H9 (cell line): Measurements from ENCODE around the gene RIPPLY1. TPM values are rescaled to one million over a fixed set of nuclear protein-coding genes. Genes with fewer than 3 reads are reported as not detected.

Experiments
- DNase-seq: peaks from one replicate; pipeline ENCODE4 v3.0.0-alpha.2; 2017
- H2AFZ ChIP-seq: one replicate; pipeline ENCODE4 v1.6.1; 2013; ENCODE audit warnings: mild to moderate bottlenecking, low read length, control low read depth, moderate library complexity
- H2AK5ac ChIP-seq: 2 replicates; pipeline ENCODE4 v1.6.1; 2013; ENCODE audit warnings: low read length, control low read depth, mixed read lengths; ENCODE audit not compliant: insufficient read length
- H2BK120ac ChIP-seq: one replicate; pipeline ENCODE4 v1.6.1; 2013; ENCODE audit warnings: low read depth, mild to moderate bottlenecking, low read length, control low read depth, inconsistent platforms; ENCODE audit not compliant: poor library complexity, severe bottlenecking
- H2BK12ac ChIP-seq: 2 replicates; pipeline ENCODE4 v1.6.1; 2013; ENCODE audit warnings: low read length, control low read depth, mixed read lengths, low read depth; ENCODE audit not compliant: insufficient read length
- H2BK15ac ChIP-seq: 2 replicates; pipeline ENCODE4 v1.6.1; 2013; ENCODE audit warnings: low read depth, low read length, control low read depth
- H2BK20ac ChIP-seq: one replicate; pipeline ENCODE4 v1.6.1; 2013; ENCODE audit warnings: low read depth, mild to moderate bottlenecking, low read length, control low read depth, inconsistent platforms; ENCODE audit not compliant: poor library complexity, severe bottlenecking
- H2BK5ac ChIP-seq: 2 replicates; pipeline ENCODE4 v1.6.1; 2013; ENCODE audit warnings: low read length, control low read depth, mixed read lengths; ENCODE audit not compliant: insufficient read length
- H3K14ac ChIP-seq: 2 replicates; pipeline ENCODE4 v1.6.1; 2013; ENCODE audit warnings: low read length, control low read depth; ENCODE audit not compliant: insufficient read depth
- H3K18ac ChIP-seq: 2 replicates; pipeline ENCODE4 v1.6.1; 2013; ENCODE audit warnings: low read depth, mild to moderate bottlenecking, mixed read lengths, low read length, control low read depth; ENCODE audit not compliant: insufficient read length
- H3K23ac ChIP-seq: 2 replicates; pipeline ENCODE4 v1.6.1; 2013; ENCODE audit warnings: low read length, control low read depth, mixed read lengths, low read depth; ENCODE audit not compliant: insufficient read length
- H3K23me2 ChIP-seq: 2 replicates; pipeline ENCODE4 v1.6.1; 2013; ENCODE audit warnings: low read depth, mild to moderate bottlenecking, mixed read lengths, low read length, control low read depth; ENCODE audit not compliant: insufficient read length, poor library complexity, severe bottlenecking
- H3K27ac ChIP-seq: 2 replicates; pipeline ENCODE4 v1.5.1; 2013; ENCODE audit warnings: low read length, control low read depth, mixed read lengths, low read depth; ENCODE audit not compliant: insufficient read length
- H3K27me3 ChIP-seq: 2 replicates; pipeline ENCODE4 v1.6.1; 2013; ENCODE audit warnings: low read length, control low read depth, inconsistent platforms; ENCODE audit not compliant: insufficient read depth
- H3K4ac ChIP-seq: 2 replicates; pipeline ENCODE4 v1.6.1; 2013; ENCODE audit warnings: low read depth, mild to moderate bottlenecking, control low read depth, inconsistent platforms, low read length, moderate library complexity
- H3K4me1 ChIP-seq: 2 replicates; pipeline ENCODE4 v1.6.1; 2013; ENCODE audit warnings: low read length, control low read depth, inconsistent platforms; ENCODE audit not compliant: insufficient read depth
- H3K4me2 ChIP-seq: 2 replicates; pipeline ENCODE4 v1.6.1; 2013; ENCODE audit warnings: low read length, control low read depth, mixed read lengths; ENCODE audit not compliant: insufficient read length, insufficient read depth
- H3K56ac ChIP-seq: 2 replicates; pipeline ENCODE4 v1.6.1; 2013; ENCODE audit warnings: low read depth, mild to moderate bottlenecking, mixed read lengths, low read length, control low read depth; ENCODE audit not compliant: insufficient read length
- H3K79me1 ChIP-seq: 2 replicates; pipeline ENCODE4 v1.6.1; 2013; ENCODE audit warnings: low read depth, mild to moderate bottlenecking, moderate library complexity, low read length, control low read depth, inconsistent platforms; ENCODE audit not compliant: insufficient read depth, poor library complexity, severe bottlenecking
- H3K79me2 ChIP-seq: 2 replicates; pipeline ENCODE4 v1.6.1; 2013; ENCODE audit warnings: low read length, control low read depth, inconsistent platforms; ENCODE audit not compliant: insufficient read depth
- H3K9ac ChIP-seq: 2 replicates; pipeline ENCODE4 v1.6.1; 2013; ENCODE audit warnings: low read length, control low read depth, mixed read lengths; ENCODE audit not compliant: insufficient read length; ENCODE audit errors: extremely low read depth
- H3K9me3 ChIP-seq: one replicate; pipeline ENCODE4 v1.6.1; 2013; ENCODE audit warnings: low read depth, low read length, inconsistent platforms; ENCODE audit not compliant: control insufficient read depth
- H3T11ph ChIP-seq: one replicate; pipeline ENCODE4 v1.6.1; 2013; ENCODE audit warnings: mild to moderate bottlenecking, low read length, control low read depth, inconsistent platforms
- H4K20me1 ChIP-seq: one replicate; pipeline ENCODE4 v1.6.1; 2013; ENCODE audit not compliant: control insufficient read depth, insufficient read length, insufficient read depth
- H4K5ac ChIP-seq: 2 replicates; pipeline ENCODE4 v1.6.1; 2013; ENCODE audit warnings: low read depth, mild to moderate bottlenecking, mixed read lengths, low read length, control low read depth; ENCODE audit not compliant: insufficient read length
- H4K8ac ChIP-seq: replicated peaks from 2 replicates; pipeline ENCODE4 v1.6.1; 2013; ENCODE audit warnings: low read length, control low read depth, mixed read lengths, low read depth; ENCODE audit not compliant: insufficient read length
- H4K91ac ChIP-seq: 2 replicates; pipeline ENCODE4 v1.6.1; 2013; ENCODE audit warnings: low read depth, mild to moderate bottlenecking, moderate library complexity, mixed read lengths, low read length, control low read depth; ENCODE audit not compliant: insufficient read length
- H3K27ac Mint-ChIP-seq, 3 experiments: 2 replicates in 2 of 3; 3 replicates in 1 of 3; pipeline ENCODE4 v1.8.0; 2020 to 2021; ENCODE audit warnings: mixed read lengths in 3 of 3, mild to moderate bottlenecking in 1 of 3, moderate library complexity in 1 of 3
- H3K27me3 Mint-ChIP-seq: 2 replicates; pipeline ENCODE4 v1.8.0; 2021; ENCODE audit warnings: low read depth, mild to moderate bottlenecking, moderate library complexity, mixed read lengths
- H3K36me3 Mint-ChIP-seq, 3 experiments: 2 replicates in 2 of 3; 3 replicates in 1 of 3; pipeline ENCODE4 v1.8.0; 2020 to 2021; ENCODE audit warnings: low read depth in 3 of 3, mixed read lengths in 3 of 3; ENCODE audit not compliant: insufficient read depth in 1 of 3
- H3K4me1 Mint-ChIP-seq, 2 experiments: 2 replicates each; pipeline ENCODE4 v1.8.0; 2020; ENCODE audit warnings: mixed read lengths in 2 of 2
- H3K4me3 Mint-ChIP-seq, 2 experiments: 2 replicates in 1 of 2; 3 replicates in 1 of 2; pipeline ENCODE4 v1.8.0; 2020 to 2021; ENCODE audit warnings: mild to moderate bottlenecking in 2 of 2, mixed read lengths in 2 of 2, moderate library complexity in 1 of 2
- H3K9me3 Mint-ChIP-seq, 2 experiments: 2 replicates in 1 of 2; 3 replicates in 1 of 2; pipeline ENCODE4 v1.8.0; 2020; ENCODE audit warnings: mild to moderate bottlenecking in 2 of 2, mixed read lengths in 2 of 2, moderate library complexity in 1 of 2
- WGBS: extraction: QIAGEN DNeasy Blood & Tissue Kit; methylation state at CpG from one replicate; pipeline ENCODE4 v1.1.7; 2013; ENCODE audit warnings: missing lambda C conversion rate, low lambda C conversion rate, mixed read lengths; ENCODE audit not compliant: insufficient read length; ENCODE audit errors: extremely low coverage; 5-methylcytosine and 5-hydroxymethylcytosine counted together
- total RNA-seq: library from RNA; stranded (reverse); gene quantifications from 2 replicates; pipeline ENCODE4 v1.2.1, GENCODE V29; 2021
- TF ChIP-seq, protein P1 (sequence below): fragments of 200-600 bp; sonication (generic); conservative IDR thresholded peaks from 3 replicates; pipeline ENCODE4 v1.8.0; 2021; ENCODE audit warnings: antibody characterized with exemption, mild to moderate bottlenecking

The RIPPLY1 gene
- total RNA-seq, 1 experiment from 2014 or later: not detected

- H3K27ac ChIP-seq: no peak overlapping the region
- no peaks in the 10 kb centered on the region for H3K4me1 ChIP-seq
- H4K5ac ChIP-seq: no peak overlapping the region
- H2BK5ac ChIP-seq: no peak overlapping the region
- no peak overlapping the region for H2AFZ ChIP-seq
- H3K79me1 ChIP-seq: no peaks in the 10 kb centered on the region
- H3T11ph ChIP-seq: no peak overlapping the region
- no peak for DNase-seq
- H3K18ac ChIP-seq: no peak overlapping the region
- no peak overlapping the region for H3K4ac ChIP-seq
- no peak overlapping the region for H2BK120ac ChIP-seq
- H3K9me3 ChIP-seq: peaks cover 4% of the 10 kb centered on the region
- H3K27ac Mint-ChIP-seq: no peak overlapping the region
- H3K9ac ChIP-seq: no peak overlapping the region
- H2BK20ac ChIP-seq: no peak overlapping the region
- no peak overlapping the region for H3K14ac ChIP-seq
- no peaks in the 10 kb centered on the region for H3K4me1 Mint-ChIP-seq
- H4K91ac ChIP-seq: no peak overlapping the region
- H3K23ac ChIP-seq: no peak overlapping the region
- no peak overlapping the region for H2BK12ac ChIP-seq
- no peak overlapping the region for H2AK5ac ChIP-seq
- H3K79me2 ChIP-seq: no peaks in the 10 kb centered on the region
- TF ChIP-seq, protein P1, sequence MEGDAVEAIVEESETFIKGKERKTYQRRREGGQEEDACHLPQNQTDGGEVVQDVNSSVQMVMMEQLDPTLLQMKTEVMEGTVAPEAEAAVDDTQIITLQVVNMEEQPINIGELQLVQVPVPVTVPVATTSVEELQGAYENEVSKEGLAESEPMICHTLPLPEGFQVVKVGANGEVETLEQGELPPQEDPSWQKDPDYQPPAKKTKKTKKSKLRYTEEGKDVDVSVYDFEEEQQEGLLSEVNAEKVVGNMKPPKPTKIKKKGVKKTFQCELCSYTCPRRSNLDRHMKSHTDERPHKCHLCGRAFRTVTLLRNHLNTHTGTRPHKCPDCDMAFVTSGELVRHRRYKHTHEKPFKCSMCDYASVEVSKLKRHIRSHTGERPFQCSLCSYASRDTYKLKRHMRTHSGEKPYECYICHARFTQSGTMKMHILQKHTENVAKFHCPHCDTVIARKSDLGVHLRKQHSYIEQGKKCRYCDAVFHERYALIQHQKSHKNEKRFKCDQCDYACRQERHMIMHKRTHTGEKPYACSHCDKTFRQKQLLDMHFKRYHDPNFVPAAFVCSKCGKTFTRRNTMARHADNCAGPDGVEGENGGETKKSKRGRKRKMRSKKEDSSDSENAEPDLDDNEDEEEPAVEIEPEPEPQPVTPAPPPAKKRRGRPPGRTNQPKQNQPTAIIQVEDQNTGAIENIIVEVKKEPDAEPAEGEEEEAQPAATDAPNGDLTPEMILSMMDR: no peak
- no peak overlapping the region for H2BK15ac ChIP-seq
- no CpG with 5 or more reads among the region's 3 CpGs for WGBS
- no peaks in the 10 kb centered on the region for H3K23me2 ChIP-seq
- no peak overlapping the region for H3K4me2 ChIP-seq
- no peaks in the 10 kb centered on the region; the same call in 1 of the 2 replicates for H3K27me3 Mint-ChIP-seq
- no peak overlapping the region for H3K4me3 Mint-ChIP-seq
- H4K8ac ChIP-seq: no peak overlapping the region
- H3K9me3 Mint-ChIP-seq: peaks cover 0 to 22% of the 10 kb centered on the region in 2 experiments; a peak in 2 of 5 replicates
- H3K36me3 Mint-ChIP-seq: no peaks in the 10 kb centered on the region; a peak in 1 of 7 replicates
- no peaks in the 10 kb centered on the region for H4K20me1 ChIP-seq
- H3K27me3 ChIP-seq: no peaks in the 10 kb centered on the region
- H3K56ac ChIP-seq: no peak overlapping the region
Measured at GRCh38 chrX:106933538-106933961, 30.4 kb upstream of the RIPPLY1 start.
